Stimulated activated CD8-positive, alpha-beta memory T cell treated with anti-CD3 and anti-CD28 coated beads, Interleukin-15, amount 100 ng/mL, for 24 hours (primary cell): ENCODE data around the gene TMEM147.

Experiments
- DNase-seq: peaks from one replicate; pipeline ENCODE4 v3.0.0-alpha.2; 2020; ENCODE audit warnings: low read depth

The TMEM147 gene

GRCh38 chr19:35521124-35521743, 24.2 kb upstream of the TMEM147 start:
- no peak for DNase-seq

GRCh38 chr19:35522745-35523327, 22.6 kb upstream of the TMEM147 start:
- DNase-seq: no peak

DNA sequence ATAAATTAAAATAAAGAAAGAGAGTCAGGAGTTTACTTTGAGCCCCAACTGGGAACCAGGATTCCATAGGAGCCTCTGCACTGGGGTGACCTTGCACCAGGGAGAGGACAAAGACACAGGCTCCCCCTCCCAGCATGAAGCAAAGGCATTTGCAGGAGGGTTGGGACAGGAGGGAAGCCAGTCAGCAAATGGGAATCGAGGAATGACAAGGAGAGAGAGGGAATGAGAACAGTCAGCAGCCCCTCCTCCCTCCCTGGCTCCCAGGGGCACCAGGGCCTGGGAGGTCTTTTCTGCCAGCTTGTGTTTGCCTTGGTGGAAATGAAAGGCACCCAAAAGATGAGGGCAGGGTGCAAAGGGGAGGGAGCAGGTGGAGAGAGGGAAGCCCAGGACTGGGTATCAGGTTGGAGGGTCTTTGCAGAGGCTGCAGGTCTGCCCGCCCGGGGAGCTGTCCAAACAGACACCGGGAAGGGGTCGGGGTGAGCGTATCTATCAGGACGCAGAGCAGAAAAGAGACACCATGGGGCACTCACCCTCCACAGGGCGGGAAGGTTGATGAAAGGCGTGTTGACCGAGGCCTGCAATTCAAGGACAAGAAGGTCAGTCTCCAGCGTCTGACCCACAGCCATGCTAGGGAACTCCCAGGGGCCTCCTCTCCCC, 21.1 kb upstream of the TMEM147 start:
- no peak for DNase-seq

DNA sequence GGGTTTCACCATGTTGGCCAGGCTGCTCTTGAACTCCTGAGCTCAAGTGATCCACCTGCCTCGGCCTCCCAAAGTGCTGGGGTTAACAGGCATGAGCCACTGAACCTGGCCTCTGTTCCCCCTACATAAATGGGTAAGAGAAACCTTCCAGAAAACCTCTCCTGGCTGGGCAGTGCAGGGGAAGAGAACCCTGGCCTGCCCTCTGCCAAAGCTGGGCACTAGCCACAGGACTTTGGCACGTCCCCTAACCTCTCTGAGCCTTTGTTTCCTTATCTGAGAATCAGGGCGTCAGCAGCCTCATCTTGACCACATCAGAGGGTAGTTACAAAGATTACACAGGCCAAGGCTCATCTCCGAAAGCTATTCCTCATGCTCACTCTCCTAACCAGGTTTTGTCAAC, 19.6 kb upstream of the TMEM147 start:
- DNase-seq: no peak

DNA sequence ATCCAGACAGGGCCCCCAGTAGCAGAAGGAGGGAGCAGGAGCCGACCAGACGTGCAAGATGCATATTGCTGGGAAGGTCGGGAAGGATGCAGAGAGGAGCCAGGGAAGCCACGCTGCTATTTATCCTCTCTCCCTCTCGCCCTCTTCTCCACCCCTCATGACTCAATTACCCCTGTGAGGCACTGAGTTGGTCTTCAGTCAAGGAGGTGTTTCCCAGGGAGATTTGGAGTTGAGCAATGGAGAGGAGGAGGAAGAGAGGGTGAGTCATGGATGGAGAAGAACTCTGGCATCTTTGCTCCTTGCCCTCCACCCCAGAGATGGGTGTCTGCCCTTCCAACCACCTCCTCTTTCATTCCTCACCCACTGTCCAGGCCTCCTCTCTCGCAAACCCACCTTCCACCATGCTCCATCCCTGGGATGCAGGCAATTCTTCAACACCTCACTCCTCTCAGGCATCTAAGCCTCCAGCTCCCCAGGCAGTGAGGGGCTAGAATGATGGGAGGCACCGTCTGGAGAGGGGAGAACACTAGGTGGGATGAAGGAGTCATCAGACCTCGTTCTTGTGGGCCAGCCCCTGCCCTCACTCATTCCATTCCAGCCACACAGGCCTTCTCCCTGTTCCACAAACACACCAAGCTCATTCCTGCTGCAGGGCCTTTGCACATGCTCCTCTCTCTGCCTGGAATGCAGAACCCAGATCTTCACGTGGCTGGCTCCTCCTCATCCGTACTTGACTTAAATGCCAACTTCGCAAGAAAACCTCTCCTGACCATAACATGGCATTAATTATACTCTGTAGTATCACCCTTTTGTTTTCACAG, 17.0 kb upstream of the TMEM147 start, which contains the start of gene SBSN:
SBSN (minus strand) TSS at position 94 of the 821 bp plus-strand sequence; CDS start at position 64, 30 bp downstream.
- no peak for DNase-seq

DNA sequence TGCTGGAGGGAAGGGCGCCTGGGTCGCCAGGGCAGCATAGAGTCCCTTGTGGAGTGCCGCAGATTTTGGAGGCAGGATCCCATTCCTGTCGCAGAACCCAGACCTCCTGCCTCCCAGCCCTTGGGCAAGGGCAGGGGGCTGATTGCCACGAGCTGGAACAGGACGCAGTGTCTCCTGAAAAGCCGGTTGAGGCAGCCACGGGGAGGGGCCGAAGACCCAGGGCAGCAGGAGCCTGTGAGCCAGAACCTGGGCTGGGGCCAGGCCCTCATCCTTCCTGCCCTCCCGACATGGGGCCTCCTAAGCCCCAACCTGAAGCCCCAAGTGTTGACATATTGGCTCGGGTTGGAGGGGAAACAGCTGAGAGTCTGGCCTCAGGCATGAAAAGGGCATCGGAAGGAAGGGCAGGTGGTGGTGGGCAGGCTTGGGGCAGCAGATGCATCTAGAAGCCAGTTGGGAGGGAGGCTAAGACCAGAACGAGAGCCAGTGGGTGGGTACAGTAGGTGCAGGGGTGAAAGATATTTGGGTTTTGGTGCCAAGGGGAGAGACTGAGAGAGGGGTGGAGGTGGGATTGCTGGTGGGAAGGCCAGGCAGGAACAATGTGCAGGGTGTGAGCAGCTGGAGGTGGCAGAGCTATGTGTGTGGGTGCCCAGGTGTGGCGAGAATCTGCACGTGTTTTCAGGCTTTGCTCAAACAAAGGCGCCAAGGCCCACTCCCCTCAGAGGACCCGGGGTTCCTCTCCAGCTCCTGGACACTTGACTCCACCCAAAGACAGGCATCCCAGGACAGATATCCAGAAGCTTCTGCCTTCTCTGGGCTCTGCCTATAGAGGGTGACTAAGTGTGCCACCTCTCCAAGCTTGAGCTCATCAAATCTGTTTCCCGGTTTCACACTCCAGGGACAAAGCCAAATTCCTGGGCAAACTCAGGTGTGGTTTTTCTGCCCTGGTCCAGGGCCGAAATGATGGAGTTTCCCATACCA, 15.9 kb upstream of the TMEM147 start:
- DNase-seq: no peak

- no peak for DNase-seq
Observed at GRCh38 chr19:35531291-35531690, 14.1 kb upstream of the TMEM147 start.

GRCh38 chr19:35533201-35533821, 12.1 kb upstream of the TMEM147 start, which contains the start of gene GAPDHS:
GAPDHS (plus strand) TSS chr19:35533456; CDS start chr19:35533528, 72 bp downstream.
- no peak for DNase-seq

- no peak for DNase-seq
Observed at GRCh38 chr19:35533822-35534392, 11.5 kb upstream of the TMEM147 start.

- no peak for DNase-seq
Observed at GRCh38 chr19:35534803-35535480, 10.5 kb upstream of the TMEM147 start.

DNA sequence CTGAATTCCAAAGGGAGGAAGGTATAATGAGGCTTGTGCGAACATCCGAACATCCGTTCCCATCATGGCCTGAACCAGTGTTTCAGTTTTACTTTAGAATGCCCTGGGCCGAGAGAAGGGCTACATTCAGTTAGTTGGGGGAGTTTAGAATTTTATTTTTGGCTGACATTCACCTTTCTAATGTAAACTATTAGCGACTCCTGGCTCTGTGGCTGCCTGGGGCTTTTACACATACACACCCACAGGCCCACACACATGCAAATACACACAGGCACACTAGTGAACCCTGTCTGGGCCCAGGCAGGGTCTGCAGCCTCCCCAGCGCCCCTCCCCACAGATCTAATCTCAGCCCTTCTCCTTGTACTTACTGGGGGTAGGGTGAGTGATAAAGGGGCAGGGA, 6.1 kb upstream of the TMEM147 start:
- no peak for DNase-seq

- no peak for DNase-seq
Observed at GRCh38 chr19:35539850-35540249, 5.6 kb upstream of the TMEM147 start.

DNA sequence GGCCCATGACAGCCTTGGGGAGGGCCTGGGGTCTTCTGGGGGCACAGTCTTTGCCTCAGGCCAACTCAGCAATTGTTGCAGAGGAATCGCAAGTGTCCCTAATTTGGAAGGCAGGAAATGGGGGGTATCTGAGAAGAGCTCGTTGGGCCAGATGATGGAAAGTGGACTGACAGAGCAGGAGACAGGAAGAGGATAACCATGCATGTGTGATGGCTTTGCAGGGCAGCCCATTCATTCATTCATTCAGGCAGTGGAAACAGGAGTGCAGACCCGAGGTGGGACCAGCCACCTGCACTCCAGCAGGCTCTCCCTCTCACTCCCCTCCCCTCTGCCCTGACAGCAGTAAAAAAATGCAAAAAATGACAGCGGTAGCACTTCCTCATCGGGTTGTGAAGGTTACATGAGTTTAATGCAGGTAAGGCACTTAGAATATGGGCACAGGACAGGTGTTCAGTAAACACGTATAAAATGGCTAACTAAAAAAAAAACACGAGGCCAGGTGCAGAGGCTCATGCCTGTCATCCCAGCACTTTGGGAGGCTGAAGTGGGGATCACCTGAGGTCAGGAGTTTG, 5.0 kb upstream of the TMEM147 start:
- no peak for DNase-seq

- DNase-seq: no peak
Observed at GRCh38 chr19:35542209-35542608, 3.2 kb upstream of the TMEM147 start.

DNA sequence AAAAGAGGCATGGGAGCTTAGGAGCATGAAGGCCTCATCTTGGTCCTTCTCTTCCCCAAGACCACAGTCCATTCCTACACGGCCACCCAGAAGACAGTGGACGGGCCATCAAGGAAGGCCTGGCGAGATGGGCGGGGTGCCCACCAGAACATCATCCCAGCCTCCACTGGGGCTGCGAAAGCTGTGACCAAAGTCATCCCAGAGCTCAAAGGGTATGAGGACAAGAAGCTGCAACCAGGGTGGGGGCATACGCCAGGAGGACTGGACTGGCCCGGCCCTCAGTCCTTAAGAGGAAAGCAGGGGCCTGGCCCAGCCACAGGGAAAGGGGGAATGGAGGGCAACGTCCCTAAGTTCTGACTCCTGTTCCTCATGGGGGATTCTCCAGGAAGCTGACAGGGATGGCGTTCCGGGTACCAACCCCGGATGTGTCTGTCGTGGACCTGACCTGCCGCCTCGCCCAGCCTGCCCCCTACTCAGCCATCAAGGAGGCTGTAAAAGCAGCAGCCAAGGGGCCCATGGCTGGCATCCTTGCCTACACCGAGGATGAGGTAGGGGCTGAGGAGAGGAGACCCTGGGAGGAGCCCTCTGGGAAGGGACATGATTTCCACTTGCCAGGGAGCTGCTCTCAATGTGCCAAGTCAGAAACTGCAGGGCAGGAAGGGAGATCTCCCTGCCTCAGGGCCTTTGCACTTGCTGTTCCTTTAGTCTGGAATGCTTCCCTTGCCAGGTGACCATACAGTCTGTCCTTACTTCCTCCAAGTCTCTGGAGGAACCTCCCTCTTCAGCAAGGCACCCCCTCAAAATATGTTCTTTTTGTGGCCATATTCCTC, 1.9 kb upstream of the TMEM147 start:
- no peak for DNase-seq

DNA sequence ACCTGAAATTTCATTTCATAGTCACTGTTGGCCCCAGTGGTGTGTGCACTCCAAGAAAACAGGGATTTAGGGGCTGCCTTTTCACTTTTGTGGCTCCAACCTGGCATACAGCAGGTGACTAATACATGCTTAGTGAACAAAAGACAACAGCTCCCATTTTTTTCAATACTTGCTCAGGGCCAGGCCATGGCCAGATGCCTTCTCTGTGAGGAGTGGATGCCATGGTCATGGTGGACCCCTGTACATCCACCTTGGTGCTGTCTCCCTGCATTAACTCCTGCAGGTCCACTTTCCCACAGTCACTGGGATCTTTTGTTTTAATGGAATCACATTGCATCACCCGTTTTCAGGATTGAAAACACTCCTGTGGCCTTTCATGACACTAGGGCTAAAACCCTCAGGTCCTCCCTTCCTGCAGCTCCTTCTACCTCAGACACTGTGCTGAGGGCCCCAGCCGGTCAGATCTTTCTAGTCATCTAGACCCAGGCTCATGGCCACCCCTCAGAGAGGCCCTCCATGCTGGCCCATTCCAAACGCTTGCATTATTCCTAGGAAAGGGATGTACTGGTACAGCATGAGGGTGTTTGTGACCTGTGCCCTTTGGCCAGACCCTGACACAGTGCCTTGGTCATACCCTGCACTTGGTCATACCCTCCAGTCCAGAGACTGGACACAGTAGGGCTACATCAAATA, 1.2 kb upstream of the TMEM147 start:
- DNase-seq: no peak

- peak; percentile 43 for DNase-seq
Observed at GRCh38 chr19:35545855-35546381, 492 bp downstream of the TMEM147 start.

DNA sequence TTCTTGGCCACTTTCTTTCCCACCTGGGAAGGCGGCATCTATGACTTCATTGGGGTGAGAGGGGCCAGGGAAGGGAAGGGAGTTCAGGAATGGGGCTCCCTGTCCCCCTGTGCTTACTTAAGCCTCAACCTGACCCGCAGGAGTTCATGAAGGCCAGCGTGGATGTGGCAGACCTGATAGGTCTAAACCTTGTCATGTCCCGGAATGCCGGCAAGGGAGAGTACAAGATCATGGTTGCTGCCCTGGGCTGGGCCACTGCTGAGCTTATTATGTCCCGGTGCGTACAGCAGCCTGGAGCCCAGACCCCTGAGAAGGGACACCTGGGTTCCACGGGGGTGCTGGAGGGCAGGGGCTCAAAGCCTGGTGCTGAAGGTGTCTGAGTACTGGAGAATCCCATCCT, 1.1 kb downstream of the TMEM147 start:
- no peak for DNase-seq
